HG03103 (cell line): ENCODE measurements around the gene ALPK3.
"Not testable (repeated sequence)": the region's sequence is repeated elsewhere in the genome, so short reads cannot be mapped to it uniquely, and the experiment has no call there.

Source experiments
- ATAC-seq: cut with Tn5 transposase; IDR thresholded peaks from one replicate; pipeline ENCODE4 v1.9.1; 2021; ENCODE audit warnings: low read depth; ENCODE audit not compliant: unreplicated experiment

ALPK3 gene

GRCh38 chr15:84871428-84871985 is 54.4 kb downstream of the ALPK3 start:
- ATAC-seq = no peak

GRCh38 chr15:84872009-84872910 is 55.1 kb downstream of the ALPK3 start:
- ATAC-seq = no peak

- ATAC-seq = no peak
Observed at GRCh38 chr15:84873997-84874396, 56.8 kb downstream of the ALPK3 start.

- ATAC-seq = no peak
Observed at GRCh38 chr15:84874981-84875699, 58.0 kb downstream of the ALPK3 start.

- ATAC-seq = no peak
Observed at GRCh38 chr15:84876269-84876668, 59.1 kb downstream of the ALPK3 start.

- not testable (repeated sequence) for ATAC-seq
Observed at GRCh38 chr15:84877701-84878100, 60.5 kb downstream of the ALPK3 start.

GRCh38 chr15:84878504-84878903 is 61.3 kb downstream of the ALPK3 start:
- no peak for ATAC-seq

GRCh38 chr15:84879088-84879780 is 62.1 kb downstream of the ALPK3 start:
- no peak for ATAC-seq

GRCh38 chr15:84880007-84880406 is 62.9 kb downstream of the ALPK3 start:
- no peak for ATAC-seq

- no peak for ATAC-seq
Observed at GRCh38 chr15:84880822-84881519, 63.8 kb downstream of the ALPK3 start.

GRCh38 chr15:84881520-84881830 is 64.3 kb downstream of the ALPK3 start:
- ATAC-seq = no peak

- no peak for ATAC-seq
Observed at GRCh38 chr15:84883466-84883865, 66.3 kb downstream of the ALPK3 start.

GRCh38 chr15:84883916-84884781 is 67.0 kb downstream of the ALPK3 start, which contains the start of gene SLC28A1:
Gene SLC28A1, plus strand, starts transcription at chr15:84884662. Its CDS starts 3,099 bp downstream, at chr15:84887761.
- ATAC-seq = no peak

GRCh38 chr15:84885801-84886200 is 68.6 kb downstream of the ALPK3 start:
- no peak for ATAC-seq

GRCh38 chr15:84886211-84886983 is 69.2 kb downstream of the ALPK3 start:
- ATAC-seq = no peak

- no peak for ATAC-seq
Observed at GRCh38 chr15:84886984-84887299, 69.8 kb downstream of the ALPK3 start.

- no peak for ATAC-seq
Observed at GRCh38 chr15:84887938-84888337, 70.8 kb downstream of the ALPK3 start.

- ATAC-seq = no peak
Observed at GRCh38 chr15:84888639-84889038, 71.5 kb downstream of the ALPK3 start.
